ENCODE measurements around the gene STX7. TPM values are rescaled to one million over a fixed set of nuclear protein-coding genes. Genes with fewer than 3 reads are reported as not detected.

STX7 gene
- total RNA-seq, 1 donor from 2014 or later, result 65.7 TPM

- DNase-seq (ENCODE audit: low read depth), result peak; percentile 6
Measured at GRCh38 chr6:132414322-132414721, 98.6 kb downstream of the STX7 start.

GRCh38 chr6:132413499-132413802 is 99.5 kb downstream of the STX7 start:
- no peak for DNase-seq (ENCODE audit: low read depth)

DNA sequence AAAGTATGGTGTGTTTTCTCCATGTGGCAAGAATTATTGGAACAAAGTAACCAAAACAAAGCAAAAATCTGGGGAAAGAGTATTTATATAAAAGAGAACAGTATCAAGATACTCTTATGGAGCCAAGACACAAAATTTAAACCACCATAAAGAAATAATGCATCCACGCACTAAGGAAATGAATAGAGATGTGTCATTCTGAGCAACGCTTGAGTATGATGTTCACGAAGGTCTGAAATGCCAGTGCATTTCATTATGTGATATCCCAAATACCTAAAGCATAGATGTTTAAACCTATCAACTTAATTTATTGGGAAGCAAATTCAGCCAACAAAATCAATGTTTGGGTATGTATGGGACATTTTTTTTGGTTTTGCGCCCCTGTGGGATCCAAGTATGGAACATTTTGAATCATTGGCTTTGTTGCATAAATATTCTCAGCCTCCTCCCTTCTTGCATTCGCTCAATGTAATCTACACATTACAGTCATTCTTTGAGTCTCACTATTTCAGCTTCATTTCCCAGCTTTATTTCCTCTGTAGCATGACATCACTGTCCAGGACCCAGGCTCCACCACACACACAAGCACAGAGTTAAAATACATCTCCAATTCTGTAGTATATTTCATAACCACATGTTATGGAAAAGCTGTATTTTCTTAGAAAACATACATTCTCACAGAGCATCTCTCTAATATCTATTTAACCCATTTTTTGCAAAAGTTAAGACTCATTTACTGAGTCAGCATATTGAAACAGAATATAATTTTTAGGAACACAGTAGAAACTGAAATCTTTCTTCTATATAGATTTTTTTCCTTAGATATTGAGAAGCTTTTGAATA is 100.0 kb downstream of the STX7 start:
- no peak for DNase-seq (ENCODE audit: low read depth)

DNA sequence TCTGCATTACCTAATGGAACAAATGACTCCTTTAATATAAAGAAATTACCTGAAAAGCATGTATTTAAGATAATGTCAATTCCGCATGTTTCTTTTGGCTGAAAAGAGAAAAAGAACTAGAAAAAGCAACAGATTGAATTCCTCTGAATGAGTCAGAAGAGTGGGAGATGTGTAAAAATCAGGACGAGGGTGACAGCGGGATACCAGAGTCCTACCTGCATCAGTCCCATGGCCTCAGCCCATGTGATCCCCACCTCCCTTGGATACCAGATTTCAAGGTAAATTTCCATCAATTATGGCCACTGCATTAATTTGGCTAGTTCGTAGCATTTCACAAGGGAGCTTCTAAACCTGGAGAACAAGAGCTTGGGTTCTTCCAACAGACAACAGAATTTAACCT is 101.6 kb downstream of the STX7 start:
- DNase-seq (ENCODE audit: low read depth), result no peak

DNA sequence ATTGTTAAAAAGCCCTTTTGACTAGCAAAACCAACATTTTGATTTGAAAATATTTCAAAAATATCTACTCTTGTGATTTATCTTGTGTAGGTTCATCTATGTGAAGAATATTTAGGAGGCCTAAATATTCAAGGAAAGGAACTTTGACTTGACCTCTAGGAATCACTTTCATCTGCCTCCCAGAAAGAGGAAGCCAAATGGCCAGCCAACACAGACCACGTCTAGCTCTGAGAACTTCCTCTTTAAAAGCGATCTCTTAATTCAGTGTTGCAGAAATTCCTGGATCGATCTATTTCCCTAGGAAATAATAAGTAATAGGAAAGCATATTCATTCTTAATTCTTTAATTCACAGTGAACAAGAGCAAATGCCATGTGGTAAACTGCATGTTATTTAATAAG is 102.1 kb downstream of the STX7 start:
- DNase-seq (ENCODE audit: low read depth), result no peak

GRCh38 chr6:132405143-132405915 is 107.6 kb downstream of the STX7 start:
- DNase-seq (ENCODE audit: low read depth), result peak; percentile 59

DNA sequence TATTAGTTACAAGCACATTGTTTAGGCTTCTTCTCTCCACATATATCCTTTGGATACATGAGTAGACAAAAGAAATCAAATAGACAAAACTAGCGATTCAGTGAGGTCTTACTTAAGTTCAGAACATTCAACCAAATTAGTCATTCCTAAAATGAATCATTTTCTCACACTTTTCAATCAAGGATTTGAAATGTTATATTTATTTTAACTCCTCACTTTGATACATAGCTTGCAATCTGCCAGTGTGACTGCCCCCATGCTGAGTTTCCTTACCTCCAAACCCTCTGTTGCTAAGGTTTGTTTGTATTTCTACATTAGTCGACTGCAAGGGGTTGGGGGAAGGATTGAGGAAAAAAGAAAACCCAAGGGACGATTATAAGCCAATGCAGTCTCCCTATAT is 108.2 kb downstream of the STX7 start:
- DNase-seq (ENCODE audit: low read depth), result peak; percentile 50

GRCh38 chr6:132404330-132404729 is 108.6 kb downstream of the STX7 start:
- no peak for DNase-seq (ENCODE audit: low read depth)

- DNase-seq (ENCODE audit: low read depth), result no peak
Measured at GRCh38 chr6:132401618-132402285, 111.2 kb downstream of the STX7 start.

- DNase-seq (ENCODE audit: low read depth), result no peak
Measured at GRCh38 chr6:132400883-132401617, 111.9 kb downstream of the STX7 start, which contains the start of gene MOXD1. TSS of gene MOXD1 (minus strand) at chr6:132401475. CDS start at chr6:132401426, 49 bp downstream.

DNA sequence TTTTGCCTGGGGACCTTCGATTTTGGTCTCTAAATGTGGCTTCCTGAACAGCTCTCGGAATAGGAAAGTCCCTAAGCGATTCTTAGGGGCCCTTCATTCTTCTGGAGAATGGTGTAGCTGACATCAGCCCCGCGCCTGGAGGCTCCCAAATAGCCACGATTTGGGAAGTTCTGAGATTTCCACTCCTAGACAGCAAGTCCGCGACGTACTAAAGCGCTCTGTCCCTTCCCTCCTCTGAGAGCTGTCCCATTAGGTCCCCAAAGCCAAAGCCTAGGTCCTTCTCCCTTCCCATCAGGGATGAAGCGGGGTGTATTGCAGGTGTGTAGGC is 112.4 kb downstream of the STX7 start:
- no peak for DNase-seq (ENCODE audit: low read depth)

- peak; percentile 77 for DNase-seq (ENCODE audit: low read depth)
Measured at GRCh38 chr6:132399376-132400074, 113.4 kb downstream of the STX7 start.

Other genes with a start within 250 kb of the STX7 start
- gene MOXD1, start 111.6 kb downstream of the STX7 start, total RNA-seq, result 53.5 and 145 TPM in 2 replicates
- not detected in 2 replicates for gene TAAR9, start 25.2 kb upstream of the STX7 start, total RNA-seq
- not detected in 2 replicates for gene TAAR8, start 39.6 kb upstream of the STX7 start, total RNA-seq
- gene TAAR6, start 57.2 kb upstream of the STX7 start, total RNA-seq, result not detected in 2 replicates
- not detected in 2 replicates for gene TAAR5, start 76.6 kb upstream of the STX7 start, total RNA-seq
- not detected in 2 replicates for gene TAAR2, start 111.2 kb upstream of the STX7 start, total RNA-seq
- not detected in 2 replicates for gene TAAR1, start 146.1 kb upstream of the STX7 start, total RNA-seq
- gene VNN1, start 200.9 kb upstream of the STX7 start, total RNA-seq, result 2.2 and 4.5 TPM in 2 replicates
- gene VNN2, start 244.8 kb upstream of the STX7 start, total RNA-seq, result 1.5 and 6.9 TPM in 2 replicates

All from renal cortical epithelial cell (primary cell).